Activated T-cell treated with anti-CD3 and anti-CD28 coated beads, Interleukin-2, amount 50 U/mL, for 24 hours (primary cell): ENCODE results near the gene TSPAN5.

ENCODE experiments used
- DNase-seq: peaks from one replicate; pipeline ENCODE4 v3.0.0-alpha.2; 2020
- H3K27ac Mint-ChIP-seq: 2 replicates; pipeline ENCODE4 v1.8.0; 2020; ENCODE audit warnings: mild to moderate bottlenecking, mixed read lengths
- H3K27me3 Mint-ChIP-seq: 2 replicates; pipeline ENCODE4 v1.8.0; 2020; ENCODE audit warnings: mixed read lengths
- H3K36me3 Mint-ChIP-seq: 2 replicates; pipeline ENCODE4 v1.8.0; 2020; ENCODE audit warnings: low read depth, mixed read lengths
- H3K4me1 Mint-ChIP-seq: 2 replicates; pipeline ENCODE4 v1.8.0; 2020; ENCODE audit warnings: low read depth, mixed read lengths
- H3K4me3 Mint-ChIP-seq: 2 replicates; pipeline ENCODE4 v1.8.0; 2020; ENCODE audit warnings: mild to moderate bottlenecking, moderate library complexity, mixed read lengths
- H3K9me3 Mint-ChIP-seq: 2 replicates; pipeline ENCODE4 v1.8.0; 2020; ENCODE audit warnings: mixed read lengths

The TSPAN5 gene

DNA sequence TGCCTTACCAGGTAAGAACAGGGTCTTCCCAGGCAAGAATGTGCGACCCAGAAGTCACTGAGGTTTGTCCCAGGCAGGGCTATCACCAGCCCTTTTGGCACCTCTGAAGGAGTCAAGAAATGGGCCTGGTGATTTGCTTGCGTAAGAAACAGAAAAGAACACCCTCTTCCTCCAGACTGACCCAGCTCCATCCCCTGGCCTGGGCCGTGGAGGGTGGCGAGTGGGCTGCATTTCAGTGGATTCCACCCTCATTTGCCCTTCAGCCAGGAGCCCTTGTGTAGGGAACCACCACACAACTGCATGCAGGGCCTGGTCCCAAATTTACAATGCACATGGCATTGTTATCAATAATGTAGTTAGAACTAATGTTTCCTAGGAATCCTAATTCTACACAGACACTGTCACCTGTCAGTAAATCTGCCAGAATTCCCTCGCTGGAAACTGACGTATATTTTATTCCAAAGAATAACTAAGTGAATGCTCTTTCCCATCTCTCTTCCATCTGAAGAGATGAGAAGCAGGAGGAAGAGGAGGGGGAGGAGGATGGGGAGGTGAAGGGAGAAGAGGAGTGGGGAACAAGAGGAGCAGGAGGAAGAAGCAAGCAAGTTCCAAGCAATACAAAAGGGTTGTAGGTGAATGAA lies 46.6 kb downstream of the TSPAN5 start:
- Mint-ChIP-seq H3K27me3 (no peaks in the 10 kb centered on the region), H3K9me3 (no peaks in the 10 kb centered on the region), H3K4me3 (no peak overlapping the region), H3K36me3 (no peaks in the 10 kb centered on the region), H3K4me1 (peaks cover 78% of the 10 kb centered on the region), H3K27ac (no peak overlapping the region)
- DNase-seq: no peak

DNA sequence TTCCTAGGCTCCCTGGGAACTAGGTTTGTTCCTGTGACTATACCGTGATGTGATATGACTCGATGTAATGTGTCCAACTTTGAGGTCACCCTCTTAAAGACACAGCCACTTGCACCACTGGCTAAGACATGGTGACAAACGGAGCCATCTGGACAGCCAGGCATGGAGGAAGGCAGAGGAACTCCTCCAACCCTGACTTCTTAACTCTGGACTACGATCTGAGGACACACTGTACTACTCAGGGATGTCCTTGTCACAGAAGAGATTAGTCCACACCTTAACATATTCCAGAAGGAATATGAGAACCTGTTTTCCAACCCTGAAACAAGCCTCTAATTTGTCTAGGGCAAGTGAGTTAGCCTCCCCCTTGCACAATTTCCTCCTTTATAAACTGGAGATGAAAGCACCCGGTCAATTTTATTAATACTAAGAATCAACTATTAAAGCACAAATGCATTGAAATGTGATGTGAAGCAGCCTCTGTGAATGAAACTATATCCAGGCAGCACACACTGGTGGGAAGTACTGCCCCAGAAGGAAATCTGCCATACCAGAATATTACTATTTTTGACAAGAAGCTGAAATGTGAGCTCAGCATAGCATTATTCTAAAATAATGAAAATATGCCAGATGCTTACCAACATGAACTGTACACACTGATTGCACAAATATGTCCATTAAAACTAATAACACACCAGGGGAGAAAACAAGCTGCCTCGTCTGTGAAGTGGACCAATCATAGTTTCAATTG lies 47.3 kb downstream of the TSPAN5 start:
- H3K4me3 Mint-ChIP-seq: no peak overlapping the region
- H3K27ac Mint-ChIP-seq: no peak overlapping the region
- no peaks in the 10 kb centered on the region for H3K9me3 Mint-ChIP-seq
- H3K27me3 Mint-ChIP-seq: no peaks in the 10 kb centered on the region
- peaks cover 78% of the 10 kb centered on the region for H3K4me1 Mint-ChIP-seq
- H3K36me3 Mint-ChIP-seq: peaks cover 2% of the 10 kb centered on the region
- DNase-seq: no peak

DNA sequence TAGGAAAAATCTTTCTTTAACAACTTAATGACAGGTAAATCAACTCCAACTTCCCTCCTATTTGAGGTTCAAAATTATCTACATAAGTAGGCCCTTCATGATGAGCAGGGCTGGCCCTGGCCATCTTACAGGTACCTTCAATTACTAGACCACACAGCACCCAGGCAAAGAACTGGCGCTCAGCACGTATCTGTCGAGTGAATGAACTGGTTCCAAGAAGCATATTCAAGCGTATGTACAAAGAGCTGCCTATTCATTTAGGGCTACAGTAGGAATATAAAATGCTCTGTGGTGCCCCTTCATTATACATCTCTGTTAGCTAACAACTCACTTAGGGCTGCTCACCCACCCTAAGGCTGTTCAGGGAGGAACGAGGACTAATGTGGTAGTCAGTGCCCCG lies 48.0 kb downstream of the TSPAN5 start:
- DNase-seq: no peak
- peaks cover 6% of the 10 kb centered on the region for H3K36me3 Mint-ChIP-seq
- no peak overlapping the region for H3K4me3 Mint-ChIP-seq
- no peaks in the 10 kb centered on the region for H3K27me3 Mint-ChIP-seq
- peaks cover 2% of the 10 kb centered on the region for H3K9me3 Mint-ChIP-seq
- no peak overlapping the region for H3K27ac Mint-ChIP-seq
- H3K4me1 Mint-ChIP-seq: peaks cover 81% of the 10 kb centered on the region

DNA sequence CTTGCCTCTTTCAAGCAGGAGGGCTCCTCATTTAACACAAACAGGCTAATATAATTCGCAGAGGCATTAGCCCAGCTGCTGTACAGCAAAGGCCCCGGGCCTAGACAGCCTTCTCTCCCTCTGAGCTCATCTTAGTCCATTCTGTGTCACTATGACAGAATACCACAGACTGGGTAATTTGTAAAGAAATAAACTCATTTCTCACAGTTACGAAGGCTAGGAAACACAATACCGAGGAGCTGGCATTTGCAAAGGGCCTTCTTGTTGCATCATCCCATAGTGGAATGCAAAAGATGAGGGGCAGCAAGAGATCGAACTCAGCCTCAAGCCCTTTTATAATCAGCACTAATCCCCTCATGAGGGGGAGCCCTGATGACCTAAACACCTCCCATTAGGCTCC lies 48.5 kb downstream of the TSPAN5 start:
- H3K9me3 Mint-ChIP-seq: peaks cover 2% of the 10 kb centered on the region
- H3K27ac Mint-ChIP-seq: no peak overlapping the region
- no peaks in the 10 kb centered on the region for H3K27me3 Mint-ChIP-seq
- no peak for DNase-seq
- H3K36me3 Mint-ChIP-seq: peaks cover 6% of the 10 kb centered on the region
- H3K4me1 Mint-ChIP-seq: peaks cover 82% of the 10 kb centered on the region
- no peak overlapping the region for H3K4me3 Mint-ChIP-seq

DNA sequence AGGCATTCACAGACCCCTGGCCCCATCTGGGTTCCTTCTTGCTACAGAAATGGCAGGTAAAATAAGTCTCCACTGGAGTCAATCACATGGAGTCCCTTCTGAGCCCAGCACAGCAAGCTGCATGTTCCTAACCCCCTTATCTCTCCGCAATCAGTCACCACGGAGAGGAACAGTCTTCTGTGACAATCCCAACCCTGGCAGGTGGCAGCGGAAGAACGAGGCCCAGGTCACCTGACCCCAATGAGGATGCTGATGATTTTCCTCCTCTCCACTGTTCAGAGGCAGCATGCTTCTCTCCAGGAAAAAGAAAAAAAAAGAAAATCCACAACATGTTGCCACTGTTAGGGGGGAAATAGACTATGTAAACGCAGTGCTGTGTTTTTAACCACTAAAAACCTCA lies 50.1 kb downstream of the TSPAN5 start:
- Mint-ChIP-seq H3K27me3 (no peaks in the 10 kb centered on the region), H3K4me1 (peaks cover 84% of the 10 kb centered on the region), H3K9me3 (peaks cover 2% of the 10 kb centered on the region), H3K36me3 (peaks cover 6% of the 10 kb centered on the region), H3K27ac (no peak overlapping the region), H3K4me3 (no peak overlapping the region)
- DNase-seq: no peak

DNA sequence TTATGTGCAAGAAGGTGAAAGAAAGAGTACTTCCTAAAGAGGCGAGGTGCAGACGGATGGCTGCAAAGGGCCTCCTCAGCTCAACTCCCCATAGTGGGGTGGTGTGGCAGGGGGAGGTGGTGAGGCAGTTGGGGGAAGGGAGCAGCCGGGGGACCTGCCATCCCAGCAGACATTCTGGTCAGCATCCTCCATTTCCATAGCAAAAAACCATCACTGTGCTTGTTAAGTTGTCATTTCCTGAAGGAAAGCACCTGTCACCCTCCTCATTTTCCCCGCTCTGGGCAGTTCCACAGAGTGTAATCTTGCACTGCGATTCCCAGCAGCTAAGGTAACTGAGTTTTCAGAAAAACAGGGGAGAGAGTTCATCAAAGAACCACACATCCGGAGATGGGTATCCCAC lies 51.5 kb downstream of the TSPAN5 start:
- DNase-seq: no peak
- no peak overlapping the region for H3K4me3 Mint-ChIP-seq
- peaks cover 6% of the 10 kb centered on the region for H3K36me3 Mint-ChIP-seq
- H3K4me1 Mint-ChIP-seq: peaks cover 84% of the 10 kb centered on the region
- H3K9me3 Mint-ChIP-seq: peaks cover 2% of the 10 kb centered on the region
- no peaks in the 10 kb centered on the region for H3K27me3 Mint-ChIP-seq
- no peak overlapping the region for H3K27ac Mint-ChIP-seq

DNA sequence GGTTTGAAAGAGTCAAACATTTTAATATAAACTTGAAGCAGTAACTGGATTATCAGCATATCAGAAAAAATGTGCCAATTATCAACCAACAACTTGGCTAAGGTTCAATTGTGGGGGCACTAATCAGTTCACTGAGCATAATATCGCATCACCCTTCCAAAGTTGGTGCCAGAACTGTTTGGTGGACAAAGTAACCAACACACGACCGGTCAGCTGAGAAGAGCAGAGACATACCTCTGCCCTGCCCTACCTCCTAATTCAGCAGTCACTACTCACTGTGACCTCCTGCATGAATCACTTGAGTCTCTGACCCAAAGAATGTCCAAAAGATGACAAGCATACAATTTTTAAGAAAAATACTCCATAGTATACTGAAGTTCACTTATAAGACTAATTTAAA lies 53.2 kb downstream of the TSPAN5 start:
- H3K9me3 Mint-ChIP-seq: peaks cover 14% of the 10 kb centered on the region
- DNase-seq: no peak
- H3K36me3 Mint-ChIP-seq: peaks cover 18% of the 10 kb centered on the region
- H3K4me3 Mint-ChIP-seq: no peak overlapping the region
- H3K4me1 Mint-ChIP-seq: peaks cover 84% of the 10 kb centered on the region
- H3K27me3 Mint-ChIP-seq: no peaks in the 10 kb centered on the region
- peak overlapping the region; percentile 19 for H3K27ac Mint-ChIP-seq

DNA sequence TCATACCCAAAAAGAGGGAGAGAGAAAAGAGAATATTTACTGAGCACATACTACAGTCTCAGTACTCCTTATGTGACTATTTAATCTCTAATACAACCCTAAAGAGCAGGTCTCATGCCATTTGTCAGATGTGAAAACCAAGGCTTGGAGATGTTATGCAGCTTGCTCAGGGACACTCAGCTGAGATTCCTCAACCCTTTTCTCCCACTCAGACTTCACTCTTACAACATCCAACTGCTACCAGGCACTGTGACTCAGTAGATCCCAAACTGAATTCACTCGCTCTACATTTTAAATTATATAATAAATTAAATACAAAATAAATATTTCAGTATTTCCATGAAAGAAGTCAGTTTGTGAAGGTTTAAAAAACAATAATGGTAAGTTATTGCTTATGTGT lies 53.7 kb downstream of the TSPAN5 start:
- no peak for DNase-seq
- Mint-ChIP-seq H3K27ac (peak overlapping the region; percentile 91), H3K27me3 (no peaks in the 10 kb centered on the region), H3K4me3 (peak overlapping the region; percentile 49), H3K9me3 (peaks cover 17% of the 10 kb centered on the region), H3K36me3 (peaks cover 20% of the 10 kb centered on the region), H3K4me1 (peaks cover 82% of the 10 kb centered on the region)

DNA sequence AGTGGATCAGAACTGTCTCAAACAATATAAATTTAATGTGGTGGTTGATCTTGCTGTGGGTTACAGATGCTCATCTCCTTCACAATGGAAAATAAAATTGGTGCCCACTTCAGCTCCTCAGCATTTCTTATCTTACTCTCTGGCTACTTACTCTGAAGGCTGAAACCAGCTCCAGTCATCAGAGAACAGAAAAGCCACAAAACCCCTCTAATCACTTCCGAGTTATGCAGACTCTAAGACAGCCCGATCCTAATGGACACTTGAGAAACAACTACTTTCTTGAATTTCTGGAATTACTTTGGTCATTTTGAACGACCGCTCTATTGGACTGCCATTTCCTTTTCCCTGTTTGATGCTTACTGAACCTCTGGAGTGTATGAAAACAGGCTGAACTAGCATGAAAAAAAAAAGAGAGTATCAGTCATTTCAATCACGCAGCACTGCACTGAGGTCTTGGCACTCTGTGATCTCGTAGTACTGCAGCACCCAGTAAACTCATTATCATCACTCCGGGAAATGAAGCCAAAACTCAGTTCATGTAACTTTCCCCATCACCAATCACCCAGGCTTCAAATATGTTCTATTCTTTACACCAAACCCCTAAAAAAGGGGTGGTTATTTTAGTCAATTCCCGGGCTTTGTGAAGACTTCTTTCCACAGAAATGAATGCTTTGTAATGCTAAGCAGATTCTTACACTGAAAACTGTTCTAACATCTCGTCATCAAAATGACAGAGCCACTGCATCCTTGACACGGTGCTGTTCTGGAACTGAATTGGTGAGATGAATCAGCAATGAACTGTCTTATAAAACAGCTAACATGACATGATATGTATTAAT lies 54.5 kb downstream of the TSPAN5 start:
- Mint-ChIP-seq H3K9me3 (peaks cover 20% of the 10 kb centered on the region), H3K36me3 (peaks cover 24% of the 10 kb centered on the region), H3K27me3 (no peaks in the 10 kb centered on the region), H3K4me3 (peak overlapping the region; percentile 49), H3K27ac (peak overlapping the region; percentile 91), H3K4me1 (peaks cover 75% of the 10 kb centered on the region)
- DNase-seq: no peak

DNA sequence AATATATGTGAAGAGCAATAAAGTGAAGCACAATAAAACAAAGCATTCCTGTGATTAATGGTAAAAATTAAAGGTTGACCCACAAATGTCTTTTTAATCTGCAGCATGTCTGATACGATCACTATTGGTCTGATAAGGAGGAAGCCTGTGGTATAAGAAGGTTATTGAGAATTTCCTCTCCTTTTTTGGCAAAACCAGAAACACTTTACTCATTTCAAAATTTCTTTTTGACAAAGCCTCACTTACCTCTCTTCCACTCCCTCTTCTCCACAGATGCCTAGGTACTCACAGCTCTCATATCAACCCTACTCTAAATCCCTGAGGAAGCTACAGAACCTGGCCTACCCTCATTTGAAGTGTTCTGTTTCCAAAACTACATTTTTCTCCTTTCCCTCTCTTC lies 56.1 kb downstream of the TSPAN5 start:
- H3K4me1 Mint-ChIP-seq: peaks cover 67% of the 10 kb centered on the region
- peaks cover 26% of the 10 kb centered on the region for H3K36me3 Mint-ChIP-seq
- peak overlapping the region; percentile 98 for H3K27ac Mint-ChIP-seq
- H3K9me3 Mint-ChIP-seq: peaks cover 20% of the 10 kb centered on the region
- no peaks in the 10 kb centered on the region for H3K27me3 Mint-ChIP-seq
- DNase-seq: no peak
- peak overlapping the region; percentile 59 for H3K4me3 Mint-ChIP-seq

DNA sequence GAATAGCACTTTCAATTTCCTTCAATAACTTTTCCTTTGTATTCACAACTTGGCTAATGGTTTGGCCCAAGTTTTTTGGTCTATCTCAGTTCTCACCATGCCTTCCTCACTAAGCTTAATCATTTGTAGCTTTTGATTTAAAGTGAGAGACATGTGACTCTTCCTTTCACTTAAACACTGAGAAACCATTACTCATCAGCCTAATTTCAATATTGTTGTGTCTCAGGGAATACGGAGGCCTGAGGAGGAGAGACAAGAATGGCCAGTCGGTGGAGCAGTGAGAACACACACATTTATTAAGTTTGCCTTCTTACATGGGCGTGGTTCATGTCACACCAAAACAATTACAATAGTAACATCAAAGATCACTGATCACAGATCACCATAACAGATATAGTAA lies 56.7 kb downstream of the TSPAN5 start:
- H3K4me3 Mint-ChIP-seq: peak overlapping the region; percentile 59
- H3K36me3 Mint-ChIP-seq: peaks cover 26% of the 10 kb centered on the region
- H3K9me3 Mint-ChIP-seq: peaks cover 20% of the 10 kb centered on the region
- H3K27ac Mint-ChIP-seq: peak overlapping the region; percentile 98
- H3K27me3 Mint-ChIP-seq: no peaks in the 10 kb centered on the region
- peaks cover 62% of the 10 kb centered on the region for H3K4me1 Mint-ChIP-seq
- no peak for DNase-seq

DNA sequence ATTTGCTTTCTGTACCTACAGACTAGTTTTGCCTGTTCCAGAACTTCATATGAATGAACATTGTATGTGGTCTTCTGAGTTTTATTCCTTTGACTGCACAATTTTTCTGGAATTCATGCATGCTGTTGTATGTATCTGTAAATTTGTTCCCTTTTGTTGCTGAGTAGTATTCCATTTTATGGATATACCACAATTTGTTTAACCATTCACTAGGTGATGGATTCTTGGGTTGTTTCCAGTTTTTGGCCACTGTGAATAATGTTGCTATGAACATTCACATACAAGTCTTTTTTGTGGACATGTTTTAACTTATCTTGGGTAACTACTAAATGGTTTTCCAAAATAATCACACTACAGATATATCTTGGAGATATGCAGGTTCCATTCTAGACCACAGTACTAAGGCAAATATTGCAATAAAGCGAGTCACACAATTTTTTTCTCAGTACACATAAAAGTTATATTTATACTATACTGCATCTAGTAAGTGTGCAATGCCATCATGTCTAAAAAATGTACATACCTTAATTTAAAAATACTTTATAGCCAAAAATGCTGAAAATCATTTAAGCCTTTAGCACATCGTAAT lies 58.7 kb downstream of the TSPAN5 start:
- no peak for DNase-seq
- H3K27ac Mint-ChIP-seq: no peak overlapping the region
- H3K9me3 Mint-ChIP-seq: peaks cover 18% of the 10 kb centered on the region
- no peaks in the 10 kb centered on the region for H3K27me3 Mint-ChIP-seq
- H3K4me1 Mint-ChIP-seq: peaks cover 49% of the 10 kb centered on the region
- H3K4me3 Mint-ChIP-seq: no peak overlapping the region
- H3K36me3 Mint-ChIP-seq: peaks cover 20% of the 10 kb centered on the region

DNA sequence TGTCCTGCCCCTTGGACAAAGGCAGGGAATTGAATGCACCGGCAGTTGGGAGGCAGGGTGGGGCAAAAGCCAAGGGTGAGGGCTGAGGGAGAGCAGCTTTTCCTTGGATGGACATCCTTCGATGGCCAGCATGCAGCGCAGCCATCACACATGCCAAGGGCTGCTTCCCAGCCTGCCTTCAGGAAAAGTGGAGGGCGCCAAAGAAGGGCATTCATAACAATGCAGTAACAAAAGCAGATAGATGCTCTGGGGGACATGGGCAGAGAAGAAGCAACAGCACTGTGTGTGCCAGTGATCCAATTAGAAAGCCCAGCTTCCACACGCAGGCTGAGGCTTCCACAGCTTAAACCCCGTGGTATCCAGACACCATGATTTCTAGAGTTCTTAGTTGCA lies 71.5 kb downstream of the TSPAN5 start:
- Mint-ChIP-seq H3K36me3 (peaks cover 2% of the 10 kb centered on the region), H3K4me3 (no peak overlapping the region), H3K27ac (no peak overlapping the region), H3K4me1 (peaks cover 29% of the 10 kb centered on the region), H3K9me3 (no peaks in the 10 kb centered on the region), H3K27me3 (no peaks in the 10 kb centered on the region)
- DNase-seq: no peak

DNA sequence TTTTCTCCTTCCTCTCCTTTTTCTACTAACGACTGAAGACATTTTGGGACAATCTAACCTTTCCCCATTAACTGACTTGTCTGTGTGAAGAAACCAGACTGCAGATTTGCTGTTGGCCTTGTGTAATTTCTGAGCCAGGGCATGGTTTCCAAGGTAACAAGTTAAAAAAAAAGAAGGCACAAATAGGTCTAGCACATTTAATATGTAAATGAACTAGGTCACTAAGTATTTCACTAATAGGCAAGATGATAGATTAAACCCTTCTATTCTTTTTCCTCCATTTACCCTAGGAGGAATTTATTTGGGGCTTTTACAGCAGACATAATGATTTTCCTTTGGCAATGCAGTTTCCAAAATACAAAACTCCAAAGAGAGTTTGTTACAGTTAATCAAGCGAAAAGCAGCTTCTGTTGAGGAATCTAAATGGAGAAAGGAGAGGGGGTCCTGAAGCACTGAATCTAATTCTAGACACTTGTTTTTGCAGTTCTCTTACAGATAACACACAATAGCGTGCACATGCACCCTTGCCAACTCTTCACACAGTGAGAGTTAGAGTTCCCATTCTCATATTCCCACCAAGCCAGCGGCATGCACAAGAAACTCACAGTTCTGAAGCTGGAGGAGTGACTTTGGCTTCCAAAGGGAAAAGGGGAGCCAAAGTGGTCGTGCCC lies 72.0 kb downstream of the TSPAN5 start:
- peaks cover 34% of the 10 kb centered on the region for H3K4me1 Mint-ChIP-seq
- no peak overlapping the region for H3K27ac Mint-ChIP-seq
- no peaks in the 10 kb centered on the region for H3K9me3 Mint-ChIP-seq
- peaks cover 2% of the 10 kb centered on the region for H3K36me3 Mint-ChIP-seq
- no peaks in the 10 kb centered on the region for H3K27me3 Mint-ChIP-seq
- no peak overlapping the region for H3K4me3 Mint-ChIP-seq
- DNase-seq: no peak
